ENCODE data around the gene SHISA9.

SHISA9 gene

DNA sequence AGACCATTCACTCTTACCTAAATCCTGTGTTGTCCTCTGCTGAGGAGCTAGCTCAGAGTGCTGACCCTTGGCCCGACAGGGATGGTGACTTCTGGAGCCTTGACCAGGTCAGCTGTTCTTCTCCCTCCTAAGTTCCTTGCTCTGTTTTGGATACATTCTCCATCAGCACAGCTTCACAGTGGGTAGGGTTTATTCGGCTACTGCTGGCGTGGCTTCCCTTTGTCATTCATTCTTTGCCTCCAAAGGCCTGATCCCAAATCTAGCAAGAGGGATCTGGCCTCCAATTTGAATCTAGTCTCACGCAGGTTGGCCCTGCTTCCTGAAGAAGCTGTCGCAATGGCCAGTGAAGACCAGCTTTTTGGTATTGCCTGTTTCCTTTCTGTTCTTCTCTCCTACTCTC is 116.6 kb downstream of the SHISA9 start:
- TF ChIP-seq, protein P1, sequence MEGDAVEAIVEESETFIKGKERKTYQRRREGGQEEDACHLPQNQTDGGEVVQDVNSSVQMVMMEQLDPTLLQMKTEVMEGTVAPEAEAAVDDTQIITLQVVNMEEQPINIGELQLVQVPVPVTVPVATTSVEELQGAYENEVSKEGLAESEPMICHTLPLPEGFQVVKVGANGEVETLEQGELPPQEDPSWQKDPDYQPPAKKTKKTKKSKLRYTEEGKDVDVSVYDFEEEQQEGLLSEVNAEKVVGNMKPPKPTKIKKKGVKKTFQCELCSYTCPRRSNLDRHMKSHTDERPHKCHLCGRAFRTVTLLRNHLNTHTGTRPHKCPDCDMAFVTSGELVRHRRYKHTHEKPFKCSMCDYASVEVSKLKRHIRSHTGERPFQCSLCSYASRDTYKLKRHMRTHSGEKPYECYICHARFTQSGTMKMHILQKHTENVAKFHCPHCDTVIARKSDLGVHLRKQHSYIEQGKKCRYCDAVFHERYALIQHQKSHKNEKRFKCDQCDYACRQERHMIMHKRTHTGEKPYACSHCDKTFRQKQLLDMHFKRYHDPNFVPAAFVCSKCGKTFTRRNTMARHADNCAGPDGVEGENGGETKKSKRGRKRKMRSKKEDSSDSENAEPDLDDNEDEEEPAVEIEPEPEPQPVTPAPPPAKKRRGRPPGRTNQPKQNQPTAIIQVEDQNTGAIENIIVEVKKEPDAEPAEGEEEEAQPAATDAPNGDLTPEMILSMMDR (conservative IDR thresholded peaks at IDR 0.05): no peak
- no peak overlapping the region for H3K27ac ChIP-seq

- H3K27ac ChIP-seq: no peak overlapping the region
- TF ChIP-seq, protein P1 (conservative IDR thresholded peaks at IDR 0.05): no peak
Observed at GRCh38 chr16:13021996-13022395, 120.6 kb downstream of the SHISA9 start.

DNA sequence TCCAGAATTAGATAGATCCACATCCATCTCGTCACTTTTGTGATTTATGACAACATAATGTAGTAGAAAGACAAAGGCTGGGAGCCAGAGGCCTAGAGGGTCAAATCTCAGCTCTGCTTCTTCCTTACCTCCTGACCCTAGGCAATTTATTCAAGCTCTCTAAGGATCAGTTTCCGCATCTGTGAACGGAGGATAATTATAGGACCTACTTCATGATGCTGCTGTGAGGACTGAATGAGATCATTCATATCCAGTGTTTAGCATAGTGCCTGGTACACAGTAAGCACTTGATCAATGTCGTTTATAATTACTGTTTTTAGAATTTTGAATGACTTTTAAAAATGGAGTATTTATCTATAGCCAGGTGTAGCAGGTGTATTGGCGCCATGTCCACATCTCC is 128.4 kb downstream of the SHISA9 start:
- TF ChIP-seq, protein P1 (conservative IDR thresholded peaks at IDR 0.05): no peak
- H3K27ac ChIP-seq: no peak overlapping the region

- TF ChIP-seq, protein P1 (conservative IDR thresholded peaks at IDR 0.05): no peak
- H3K27ac ChIP-seq: no peak overlapping the region
Observed at GRCh38 chr16:13030769-13031168, 129.4 kb downstream of the SHISA9 start.

- TF ChIP-seq, protein P1 (conservative IDR thresholded peaks at IDR 0.05): no peak
- no peak overlapping the region for H3K27ac ChIP-seq
Observed at GRCh38 chr16:13032911-13033310, 131.5 kb downstream of the SHISA9 start.

GRCh38 chr16:13036600-13036999 is 135.2 kb downstream of the SHISA9 start:
- TF ChIP-seq, protein P1 (conservative IDR thresholded peaks at IDR 0.05): no peak
- no peak overlapping the region for H3K27ac ChIP-seq

- TF ChIP-seq, protein P1 (conservative IDR thresholded peaks at IDR 0.05): no peak
- no peak overlapping the region for H3K27ac ChIP-seq
Observed at GRCh38 chr16:13038591-13038990, 137.2 kb downstream of the SHISA9 start.

DNA sequence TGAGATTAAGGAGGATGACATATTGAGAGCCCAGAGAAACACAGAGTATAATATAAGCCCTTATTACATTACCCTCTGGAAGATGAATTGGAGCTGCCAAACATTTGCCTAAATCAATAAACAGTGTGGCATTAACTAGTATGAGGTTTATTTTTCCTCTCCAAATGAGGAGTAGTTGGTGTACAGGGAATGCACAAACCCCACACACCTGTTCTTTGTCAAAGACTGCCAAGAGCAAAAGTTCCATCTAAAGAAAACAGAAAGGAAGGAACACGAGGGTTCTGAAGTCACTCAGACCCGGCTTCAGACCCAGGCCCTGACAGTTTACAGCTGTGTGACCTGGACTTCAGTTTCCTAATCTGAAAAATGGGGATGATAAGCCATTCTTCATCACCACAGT is 138.1 kb downstream of the SHISA9 start:
- TF ChIP-seq, protein P1 (conservative IDR thresholded peaks at IDR 0.05): no peak

More for the DNA sequence above, 138.1 kb downstream of the SHISA9 start:
- H3K27ac ChIP-seq: no peak overlapping the region

Measured in VCaP (cell line).